Adrenal gland (tissue), 5 donors: ENCODE results near the gene CHKA.

ENCODE experiments used
- POLR2A ChIP-seq, 2 donors: fragments of 450-650 bp; IDR thresholded peaks; one replicate each; pipeline ENCODE4 v1.6.1; 2017; ENCODE audit warnings: antibody characterized with exemption in 2 of 2, mild to moderate bottlenecking in 2 of 2, moderate library complexity in 1 of 2
- TF ChIP-seq, protein P1 (sequence below), 6 experiments: fragments of 450-650 bp in 4 of 6; fragments of 200-600 bp in 2 of 6; sonication (generic) in 1 of 6; IDR thresholded peaks; 1 replicate in 5 of 6; 2 replicates in 1 of 6; pipeline versions ENCODE4 v1.5.1 to v1.8.0; 2016 to 2021; ENCODE audit warnings: antibody characterized with exemption in 6 of 6, mild to moderate bottlenecking in 2 of 6, moderate library complexity in 1 of 6
- donor health status: DM: no; HTN: no; CAD: no.

DNA sequence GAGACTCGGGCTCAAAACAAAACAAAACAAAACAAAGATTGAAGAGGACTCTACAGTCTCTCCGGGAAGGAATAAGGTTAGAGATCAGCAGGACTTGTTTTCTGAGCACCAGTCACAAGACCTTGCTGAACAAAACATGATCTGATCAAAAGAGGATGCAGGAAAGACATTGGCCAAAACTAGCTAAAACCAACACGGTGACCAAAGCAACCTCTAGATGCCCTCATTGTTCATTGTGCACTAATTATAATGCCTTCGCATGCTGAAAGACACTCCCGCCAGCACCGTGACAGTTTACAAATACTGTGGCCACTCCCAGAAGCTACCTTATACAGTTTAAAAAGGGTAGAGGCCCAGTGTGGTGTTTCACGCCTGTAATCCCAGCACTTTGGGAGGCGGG is 15.7 kb upstream of the CHKA start:
- TF ChIP-seq, protein P1, sequence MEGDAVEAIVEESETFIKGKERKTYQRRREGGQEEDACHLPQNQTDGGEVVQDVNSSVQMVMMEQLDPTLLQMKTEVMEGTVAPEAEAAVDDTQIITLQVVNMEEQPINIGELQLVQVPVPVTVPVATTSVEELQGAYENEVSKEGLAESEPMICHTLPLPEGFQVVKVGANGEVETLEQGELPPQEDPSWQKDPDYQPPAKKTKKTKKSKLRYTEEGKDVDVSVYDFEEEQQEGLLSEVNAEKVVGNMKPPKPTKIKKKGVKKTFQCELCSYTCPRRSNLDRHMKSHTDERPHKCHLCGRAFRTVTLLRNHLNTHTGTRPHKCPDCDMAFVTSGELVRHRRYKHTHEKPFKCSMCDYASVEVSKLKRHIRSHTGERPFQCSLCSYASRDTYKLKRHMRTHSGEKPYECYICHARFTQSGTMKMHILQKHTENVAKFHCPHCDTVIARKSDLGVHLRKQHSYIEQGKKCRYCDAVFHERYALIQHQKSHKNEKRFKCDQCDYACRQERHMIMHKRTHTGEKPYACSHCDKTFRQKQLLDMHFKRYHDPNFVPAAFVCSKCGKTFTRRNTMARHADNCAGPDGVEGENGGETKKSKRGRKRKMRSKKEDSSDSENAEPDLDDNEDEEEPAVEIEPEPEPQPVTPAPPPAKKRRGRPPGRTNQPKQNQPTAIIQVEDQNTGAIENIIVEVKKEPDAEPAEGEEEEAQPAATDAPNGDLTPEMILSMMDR (IDR thresholded peaks at IDR 0.05): no peak
- TF ChIP-seq POLR2A (IDR thresholded peaks at IDR 0.05): no peak
